HepG2 (cell line): ENCODE measurements around the gene MALT1. TPM values are rescaled to one million over a fixed set of nuclear protein-coding genes. Genes with fewer than 3 reads are reported as not detected.
A peak's percentile ranks its signal among the peaks of the same experiment; 100 is the strongest.

Experiments used
- CBFB ChIP-seq: sonication (generic); formaldehyde crosslinking; IDR thresholded peaks from 2 replicates; pipeline ENCODE4 v1.4.0; 2020; ENCODE audit warnings: missing genetic modification reagents
- CBX5 ChIP-seq: sonication (generic); formaldehyde crosslinking; IDR thresholded peaks from 2 replicates; pipeline ENCODE4 v1.4.0; 2020; ENCODE audit warnings: missing genetic modification reagents, borderline replicate concordance
- EEA1 ChIP-seq: sonication (generic); formaldehyde crosslinking; IDR thresholded peaks from 2 replicates; pipeline ENCODE4 v1.5.1; 2020; ENCODE audit warnings: mild to moderate bottlenecking, missing genetic modification reagents, borderline replicate concordance
- FOXO1 ChIP-seq: sonication (generic); formaldehyde crosslinking; IDR thresholded peaks from 2 replicates; pipeline ENCODE4 v1.4.0; 2020; ENCODE audit warnings: missing genetic modification reagents
- GATAD1 ChIP-seq: IDR thresholded peaks from 2 replicates; pipeline ENCODE4 v1.6.1; 2016; ENCODE audit warnings: missing genetic modification reagents, missing compliant biosample characterization
- JDP2 ChIP-seq: sonication (generic); formaldehyde crosslinking; IDR thresholded peaks from 2 replicates; pipeline ENCODE4 v1.8.1; 2022; ENCODE audit warnings: missing genetic modification reagents, borderline replicate concordance
- RFX5 ChIP-seq: IDR thresholded peaks from 2 replicates; pipeline ENCODE4 v1.6.1; 2011; ENCODE audit warnings: low read depth, low read length, improper control_type of control experiment
- SIX1 ChIP-seq: sonication (generic); formaldehyde crosslinking; IDR thresholded peaks from 2 replicates; pipeline ENCODE4 v1.4.0; 2020; ENCODE audit warnings: missing genetic modification reagents, borderline replicate concordance
- TFDP2 ChIP-seq: sonication (generic); formaldehyde crosslinking; IDR thresholded peaks from 2 replicates; pipeline ENCODE4 v1.4.0; 2020; ENCODE audit warnings: missing genetic modification reagents
- XBP1 ChIP-seq: sonication (generic); formaldehyde crosslinking; IDR thresholded peaks from 2 replicates; pipeline ENCODE4 v1.5.0; 2020; ENCODE audit warnings: missing genetic modification reagents
- ZBTB1 ChIP-seq: sonication (generic); formaldehyde crosslinking; IDR thresholded peaks from 2 replicates; pipeline ENCODE4 v1.4.0; 2020; ENCODE audit warnings: missing genetic modification reagents, borderline replicate concordance
- ZBTB34 ChIP-seq: sonication (generic); formaldehyde crosslinking; IDR thresholded peaks from 2 replicates; pipeline ENCODE4 v1.8.0; 2022; ENCODE audit warnings: mild to moderate bottlenecking, missing genetic modification reagents
- ZBTB39 ChIP-seq: sonication (generic); formaldehyde crosslinking; IDR thresholded peaks from 2 replicates; pipeline ENCODE4 v1.5.0; 2020; ENCODE audit warnings: missing genetic modification reagents
- ZKSCAN8 ChIP-seq: IDR thresholded peaks from 2 replicates; pipeline ENCODE4 v1.6.1; 2016; ENCODE audit warnings: borderline replicate concordance, missing genetic modification reagents, missing compliant biosample characterization
- ZNF280D ChIP-seq: sonication (generic); formaldehyde crosslinking; IDR thresholded peaks from 2 replicates; pipeline ENCODE4 v1.5.1; 2020; ENCODE audit warnings: mild to moderate bottlenecking, missing genetic modification reagents
- ZNF496 ChIP-seq: sonication (generic); formaldehyde crosslinking; IDR thresholded peaks from 2 replicates; pipeline ENCODE4 v1.8.1; 2023; ENCODE audit warnings: mild to moderate bottlenecking, moderate library complexity, missing genetic modification reagents; ENCODE audit not compliant: insufficient replicate concordance
- ZNF574 ChIP-seq: sonication (generic); formaldehyde crosslinking; IDR thresholded peaks from 2 replicates; pipeline ENCODE4 v1.4.0; 2020; ENCODE audit warnings: missing genetic modification reagents
- ZNF580 ChIP-seq: IDR thresholded peaks from 2 replicates; pipeline ENCODE4 v1.6.1; 2016; ENCODE audit warnings: low read depth, borderline replicate concordance
- ZNF761 ChIP-seq: sonication (generic); formaldehyde crosslinking; conservative IDR thresholded peaks from 2 replicates; pipeline ENCODE4 v1.4.0; 2020; ENCODE audit warnings: mild to moderate bottlenecking, missing genetic modification reagents
- polyA plus RNA-seq, 8 experiments: library from polyadenylated mRNA; depleted of rRNA in 3 of 8; stranded (reverse) in 7 of 8; unstranded in 1 of 8; fragments of >200 nt; fragmentation: Illumina TruSeq in 4 of 8; extraction: Trizol in 4 of 8; gene quantifications; 2 replicates each; pipeline versions ENCODE4 v1.2.1 to v1.2.3, GENCODE V29; 2011 to 2016; ENCODE audit warnings: low read depth in 4 of 8, missing spikeins in 1 of 8, mixed read lengths in 1 of 8; ENCODE audit not compliant: insufficient read depth in 1 of 8
- total RNA-seq, 5 experiments: library from RNA; depleted of rRNA; stranded (reverse); fragments of >200 nt; fragmentation: Illumina TruSeq; extraction: Trizol; gene quantifications; 2 replicates each; pipeline ENCODE4 v1.2.3, GENCODE V29; 2016; ENCODE audit warnings: low read depth in 1 of 5

MALT1 gene
- total and polyA plus RNA-seq, 2 of the 13 experiments (the other 11 are each of a cell fraction or from before 2014, with no cell fraction given) = 43.9 to 89.0 TPM

- TF ChIP-seq ZNF496 (no peak), ZNF580 (CRISPR knock-in tag) (0 out of 2 replicates have a peak, but pooled peaks have one; percentile 31), ZNF280D (CRISPR knock-in tag) (no peak), ZBTB1 (CRISPR knock-in tag) (no peak), RFX5 (no peak), FOXO1 (CRISPR knock-in tag) (peak; percentile 40; the same call in 1 of the 2 replicates), SIX1 (no peak), ZNF574 (peak; percentile 67), ZKSCAN8 (CRISPR knock-in tag) (no peak), EEA1 (CRISPR knock-in tag) (no peak), CBX5 (CRISPR knock-in tag) (no peak), TFDP2 (peak; percentile 96), ZNF761 (CRISPR knock-in tag) (no peak), GATAD1 (peak; percentile 73), CBFB (CRISPR knock-in tag) (peak; percentile 52; the same call in 1 of the 2 replicates), ZBTB39 (CRISPR knock-in tag) (no peak), XBP1 (CRISPR knock-in tag) (no peak), ZBTB34 (CRISPR knock-in tag) (0 out of 2 replicates have a peak, but pooled peaks have one; percentile 45), JDP2 (CRISPR knock-in tag) (no peak)
These were observed at the start of gene MALT1 (continued) for GRCh38 chr18:58671111-58671631.
